ENCODE results near the gene KIRREL3. TPM values are rescaled to one million over a fixed set of nuclear protein-coding genes. Genes with fewer than 3 reads are reported as not detected.

Gene KIRREL3
- total and polyA plus RNA-seq, 12 donors = 0.13 to 0.58 (median 0.30) TPM

DNA sequence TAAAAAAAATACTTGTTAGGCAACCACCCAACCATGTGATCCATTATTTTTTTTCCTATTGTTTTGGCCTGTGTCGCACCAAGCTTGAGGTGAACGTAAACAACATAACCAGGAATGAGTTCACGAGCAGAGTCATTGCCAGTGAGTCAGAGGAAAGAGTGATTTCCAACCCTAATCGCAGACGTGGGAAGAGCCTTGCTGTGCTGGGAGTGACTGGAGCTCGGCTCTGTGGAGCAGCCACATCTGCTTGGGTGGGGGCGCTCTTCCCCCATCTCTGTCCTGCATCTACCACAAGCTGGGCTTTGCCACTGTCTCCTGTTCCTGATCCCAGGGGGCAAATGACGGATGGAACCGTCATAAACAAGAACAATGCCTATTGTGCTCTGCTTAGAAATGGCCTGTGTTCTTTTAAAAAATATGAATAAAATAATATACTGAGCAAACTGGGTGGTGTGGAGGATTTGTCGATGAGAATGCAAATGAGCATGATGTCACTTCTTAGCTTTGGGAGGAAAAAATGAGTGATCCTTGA is 210.0 kb downstream of the KIRREL3 start:
- no peaks in the 10 kb centered on the region for H3K4me1 ChIP-seq
- H3K4me3 ChIP-seq = no peak overlapping the region
- WGBS, 2 donors = 36 to 38% methylated on average over 10 of the region's 10 CpGs
- peak in 1 of 8 donors; percentile 25 for ATAC-seq
- no peak for DNase-seq
- TF ChIP-seq, protein P1, sequence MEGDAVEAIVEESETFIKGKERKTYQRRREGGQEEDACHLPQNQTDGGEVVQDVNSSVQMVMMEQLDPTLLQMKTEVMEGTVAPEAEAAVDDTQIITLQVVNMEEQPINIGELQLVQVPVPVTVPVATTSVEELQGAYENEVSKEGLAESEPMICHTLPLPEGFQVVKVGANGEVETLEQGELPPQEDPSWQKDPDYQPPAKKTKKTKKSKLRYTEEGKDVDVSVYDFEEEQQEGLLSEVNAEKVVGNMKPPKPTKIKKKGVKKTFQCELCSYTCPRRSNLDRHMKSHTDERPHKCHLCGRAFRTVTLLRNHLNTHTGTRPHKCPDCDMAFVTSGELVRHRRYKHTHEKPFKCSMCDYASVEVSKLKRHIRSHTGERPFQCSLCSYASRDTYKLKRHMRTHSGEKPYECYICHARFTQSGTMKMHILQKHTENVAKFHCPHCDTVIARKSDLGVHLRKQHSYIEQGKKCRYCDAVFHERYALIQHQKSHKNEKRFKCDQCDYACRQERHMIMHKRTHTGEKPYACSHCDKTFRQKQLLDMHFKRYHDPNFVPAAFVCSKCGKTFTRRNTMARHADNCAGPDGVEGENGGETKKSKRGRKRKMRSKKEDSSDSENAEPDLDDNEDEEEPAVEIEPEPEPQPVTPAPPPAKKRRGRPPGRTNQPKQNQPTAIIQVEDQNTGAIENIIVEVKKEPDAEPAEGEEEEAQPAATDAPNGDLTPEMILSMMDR (IDR thresholded peaks at IDR 0.05) = no peak
- H3K27ac ChIP-seq = no peak overlapping the region
- no peaks in the 10 kb centered on the region for H3K9me3 ChIP-seq
- H3K36me3 ChIP-seq = no peaks in the 10 kb centered on the region
- intact Hi-C loops (cut with DNase I) = no loop called here
- peaks cover 0 to 36% (median 4%) of the 10 kb centered on the region in 7 donors for H3K27me3 ChIP-seq

DNA sequence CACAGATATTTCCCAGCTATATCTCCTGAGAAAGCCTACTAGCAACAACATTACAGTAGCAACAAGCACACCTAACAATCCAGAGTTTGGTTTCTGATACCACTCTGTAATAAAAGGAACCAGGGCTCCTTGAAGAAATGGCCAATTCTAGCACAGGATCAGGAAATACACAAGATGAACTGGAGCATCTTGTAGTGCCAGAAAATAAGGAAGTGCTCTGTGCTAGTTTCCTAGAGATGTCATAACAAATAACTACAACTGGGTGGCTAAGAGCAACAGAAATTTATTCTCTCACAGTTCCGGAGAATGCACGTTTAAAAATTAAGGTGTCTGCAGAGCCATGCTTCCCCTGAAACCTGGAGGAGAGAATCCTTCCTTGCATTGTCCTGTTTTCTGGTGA is 217.8 kb downstream of the KIRREL3 start:
- Histone ChIP-seq H3K27me3 (peaks cover 0 to 48% (median 22%) of the 10 kb centered on the region in 7 donors), H3K27ac (no peak overlapping the region), H3K36me3 (no peaks in the 10 kb centered on the region), H3K4me3 (no peak overlapping the region), H3K9me3 (no peaks in the 10 kb centered on the region), H3K4me1 (no peaks in the 10 kb centered on the region)
- TF ChIP-seq, protein P1 (IDR thresholded peaks at IDR 0.05) = no peak
- no peak for DNase-seq
- intact Hi-C loops (cut with DNase I) = no loop called here
- no peak for ATAC-seq
- 75 to 86% methylated on average over 2 of the region's 2 CpGs for WGBS, 2 donors

- no peak for ATAC-seq
- Histone ChIP-seq H3K4me3 (no peak overlapping the region), H3K4me1 (no peaks in the 10 kb centered on the region), H3K9me3 (no peaks in the 10 kb centered on the region), H3K27ac (no peak overlapping the region), H3K27me3 (peaks cover 0 to 57% (median 22%) of the 10 kb centered on the region in 7 donors), H3K36me3 (no peaks in the 10 kb centered on the region)
- DNase-seq = no peak
- TF ChIP-seq, protein P1 (IDR thresholded peaks at IDR 0.05) = no peak
- intact Hi-C loops (cut with DNase I) = no loop called here
- 36 to 40% methylated on average over 5 of the region's 5 CpGs for WGBS, 2 donors
Observed at GRCh38 chr11:126781942-126782341, 218.6 kb downstream of the KIRREL3 start.

GRCh38 chr11:126776119-126776518 is 224.5 kb downstream of the KIRREL3 start:
- no peak overlapping the region for H3K4me3 ChIP-seq
- ATAC-seq (no peak), DNase-seq (no peak)
- H3K9me3 ChIP-seq = no peaks in the 10 kb centered on the region
- no peaks in the 10 kb centered on the region for H3K4me1 ChIP-seq
- TF ChIP-seq, protein P1 (IDR thresholded peaks at IDR 0.05) = no peak
- intact Hi-C loops (cut with DNase I) = no loop called here
- no peak overlapping the region for H3K27ac ChIP-seq
- peaks cover 0 to 48% (median 15%) of the 10 kb centered on the region in 7 donors for H3K27me3 ChIP-seq
- H3K36me3 ChIP-seq = no peaks in the 10 kb centered on the region
- 77 to 91% methylated on average over 3 of the region's 3 CpGs for WGBS, 2 donors
